ENCODE measurements around the gene RASGRF1. TPM values are rescaled to one million over a fixed set of nuclear protein-coding genes. Genes with fewer than 3 reads are reported as not detected.

The RASGRF1 gene
- total and polyA plus RNA-seq, 2 donors (not counting 1 experiment from before 2014, with no cell fraction given) = 1.0 to 9.4 TPM

GRCh38 chr15:79035111-79035601 lies 55.4 kb downstream of the RASGRF1 start:
- no peak overlapping the region for H3K4me3 Mint-ChIP-seq
- no peak for TF ChIP-seq EZH2 (IDR thresholded peaks at IDR 0.05; ENCODE audit: borderline replicate concordance, insufficient read depth, low read depth, low read length, poor library complexity, severe bottlenecking)
- TF ChIP-seq CTCF (IDR thresholded peaks at IDR 0.05) = peak; percentile 13

DNA sequence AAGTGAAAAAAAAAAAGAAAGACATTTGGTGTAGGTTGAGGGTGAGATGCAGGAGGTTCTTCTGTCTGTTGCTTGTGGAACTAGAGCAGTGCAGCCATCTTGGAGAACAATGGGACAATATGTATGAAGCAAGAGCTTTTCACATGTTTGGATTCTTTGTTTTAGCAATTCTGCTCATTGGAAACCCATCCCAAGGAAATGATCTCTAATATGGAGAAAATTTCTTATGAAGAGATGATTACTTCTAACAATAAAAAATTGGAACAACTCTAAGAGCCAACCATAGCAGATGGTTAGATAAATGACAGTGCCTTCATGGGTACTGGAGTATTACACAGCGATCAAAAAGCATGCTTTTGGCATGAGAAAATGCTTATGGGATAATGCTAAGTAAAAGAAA lies 56.3 kb downstream of the RASGRF1 start:
- Histone ChIP-seq H3K9me3 (ENCODE audit: control extremely low read depth in 1 of 3, control insufficient read depth in 2 of 3, insufficient read depth in 1 of 3, low read length in 2 of 3) (peaks cover 0 to 4% (median 0%) of the 10 kb centered on the region in 3 donors), H3K4me1 (ENCODE audit: control insufficient read depth in 2 of 2, insufficient read depth in 2 of 2, low read length in 2 of 2) (no peaks in the 10 kb centered on the region), H3K79me2 (ENCODE audit: control insufficient read depth, insufficient read depth, low read length) (no peaks in the 10 kb centered on the region), H2AFZ (ENCODE audit: insufficient read depth, low read depth, low read length, poor library complexity, severe bottlenecking) (no peak overlapping the region), H3K27ac (ENCODE audit: low read length in 2 of 2) (no peak overlapping the region), H3K27me3 (replicated peaks in 1 of 4; ENCODE audit: control extremely low read depth in 1 of 4, control insufficient read depth in 3 of 4, insufficient read depth in 4 of 4, low read length in 3 of 4) (no peaks in the 10 kb centered on the region), H4K20me1 (ENCODE audit: control insufficient read depth, insufficient read depth, low read length, poor library complexity, severe bottlenecking) (no peaks in the 10 kb centered on the region), H3K4me3 (ENCODE audit: control extremely low read depth in 1 of 5, extremely low read depth in 1 of 5, insufficient read depth in 1 of 5, low read depth in 2 of 5, low read length in 4 of 5) (no peak overlapping the region), H3K36me3 (replicated peaks in 1 of 2; ENCODE audit: control extremely low read depth in 1 of 2, control insufficient read depth in 1 of 2, extremely low read depth in 1 of 2, insufficient read depth in 2 of 2, low read length in 1 of 2) (no peaks in the 10 kb centered on the region), H3K4me2 (replicated peaks; ENCODE audit: low read depth, low read length, poor library complexity, severe bottlenecking) (no peak overlapping the region), H3K9ac (ENCODE audit: low read length) (no peak overlapping the region)
- ATAC-seq (ENCODE audit: low read depth) (no peak), DNase-seq (no peak)
- TF ChIP-seq CTCF (IDR thresholded peaks at IDR 0.05) (no peak), EZH2 (IDR thresholded peaks at IDR 0.05; ENCODE audit: borderline replicate concordance, insufficient read depth, low read depth, low read length, poor library complexity, severe bottlenecking) (no peak)
- peaks cover 9% of the 10 kb centered on the region for H3K27me3 Mint-ChIP-seq
- intact Hi-C loops (cut with micrococcal nuclease) = no loop called here
- H3K4me1 Mint-ChIP-seq = no peaks in the 10 kb centered on the region
- no CpG with 5 or more reads among the region's 1 CpG for WGBS (ENCODE audit: insufficient coverage)
- CTCF ChIA-PET = interaction anchor here (1.6 to 14.7 kb wide), 2 partner anchors 150 to 151 kb away, joined by 9 to 397 read pairs; no protein-coding TSS in a partner anchor
- no peaks in the 10 kb centered on the region for H3K9me3 Mint-ChIP-seq (ENCODE audit: insufficient read depth)
- no peak overlapping the region for H3K4me3 Mint-ChIP-seq
- H3K27ac Mint-ChIP-seq = no peak overlapping the region
- POLR2A ChIA-PET = no interaction called here

More at GRCh38 chr15:79035111-79035601, 55.4 kb downstream of the RASGRF1 start:
- H3K4me1 Mint-ChIP-seq = no peaks in the 10 kb centered on the region
- Histone ChIP-seq H3K27me3 (replicated peaks in 1 of 4; ENCODE audit: control extremely low read depth in 1 of 4, control insufficient read depth in 3 of 4, insufficient read depth in 4 of 4, low read length in 3 of 4) (no peaks in the 10 kb centered on the region), H3K79me2 (ENCODE audit: control insufficient read depth, insufficient read depth, low read length) (no peaks in the 10 kb centered on the region), H3K4me1 (ENCODE audit: control insufficient read depth in 2 of 2, insufficient read depth in 2 of 2, low read length in 2 of 2) (no peaks in the 10 kb centered on the region), H3K4me3 (ENCODE audit: control extremely low read depth in 1 of 5, extremely low read depth in 1 of 5, insufficient read depth in 1 of 5, low read depth in 2 of 5, low read length in 4 of 5) (no peak overlapping the region), H3K9me3 (ENCODE audit: control extremely low read depth in 1 of 3, control insufficient read depth in 2 of 3, insufficient read depth in 1 of 3, low read length in 2 of 3) (peaks cover 0 to 4% (median 0%) of the 10 kb centered on the region in 3 donors), H4K20me1 (ENCODE audit: control insufficient read depth, insufficient read depth, low read length, poor library complexity, severe bottlenecking) (no peaks in the 10 kb centered on the region), H2AFZ (ENCODE audit: insufficient read depth, low read depth, low read length, poor library complexity, severe bottlenecking) (no peak overlapping the region), H3K27ac (ENCODE audit: low read length in 2 of 2) (no peak overlapping the region), H3K4me2 (replicated peaks; ENCODE audit: low read depth, low read length, poor library complexity, severe bottlenecking) (no peak overlapping the region), H3K9ac (ENCODE audit: low read length) (no peak overlapping the region), H3K36me3 (replicated peaks in 1 of 2; ENCODE audit: control extremely low read depth in 1 of 2, control insufficient read depth in 1 of 2, extremely low read depth in 1 of 2, insufficient read depth in 2 of 2, low read length in 1 of 2) (no peaks in the 10 kb centered on the region)
- peaks cover 9% of the 10 kb centered on the region for H3K27me3 Mint-ChIP-seq
- no peak for ATAC-seq (ENCODE audit: low read depth)
- no peak overlapping the region for H3K27ac Mint-ChIP-seq
- no peaks in the 10 kb centered on the region for H3K9me3 Mint-ChIP-seq (ENCODE audit: insufficient read depth)
- no peak for DNase-seq
- ChIA-PET CTCF (interaction anchor here (1.4 to 1.6 kb wide), 2 partner anchors 149 to 175 kb away, joined by 3 to 9 read pairs; no protein-coding TSS in a partner anchor), POLR2A (no interaction called here)
- intact Hi-C loops (cut with micrococcal nuclease) = no loop called here
- WGBS (ENCODE audit: insufficient coverage) = 79% methylated on average over 10 of the region's 11 CpGs

Data from B cell (primary cell).